ACHN (cell line): ENCODE measurements around the gene ADCY4.
A peak's percentile ranks its signal among the peaks of the same experiment; 100 is the strongest.
"Not testable (repeated sequence)": the region's sequence is repeated elsewhere in the genome, so short reads cannot be mapped to it uniquely, and the experiment has no call there.

ENCODE experiments used
- DNase-seq: peaks from one replicate; pipeline ENCODE4 v3.0.0-alpha.2; 2015
- in situ Hi-C: cut with HindIII; loops from 2 replicates; pipeline ENCODE4 v1.10.0; 2017; ENCODE audit warnings: low sequenced_read_pairs, low pct_ligation_motif_present, low pct_unique_long_range_greater_than_20kb

Gene ADCY4

DNA sequence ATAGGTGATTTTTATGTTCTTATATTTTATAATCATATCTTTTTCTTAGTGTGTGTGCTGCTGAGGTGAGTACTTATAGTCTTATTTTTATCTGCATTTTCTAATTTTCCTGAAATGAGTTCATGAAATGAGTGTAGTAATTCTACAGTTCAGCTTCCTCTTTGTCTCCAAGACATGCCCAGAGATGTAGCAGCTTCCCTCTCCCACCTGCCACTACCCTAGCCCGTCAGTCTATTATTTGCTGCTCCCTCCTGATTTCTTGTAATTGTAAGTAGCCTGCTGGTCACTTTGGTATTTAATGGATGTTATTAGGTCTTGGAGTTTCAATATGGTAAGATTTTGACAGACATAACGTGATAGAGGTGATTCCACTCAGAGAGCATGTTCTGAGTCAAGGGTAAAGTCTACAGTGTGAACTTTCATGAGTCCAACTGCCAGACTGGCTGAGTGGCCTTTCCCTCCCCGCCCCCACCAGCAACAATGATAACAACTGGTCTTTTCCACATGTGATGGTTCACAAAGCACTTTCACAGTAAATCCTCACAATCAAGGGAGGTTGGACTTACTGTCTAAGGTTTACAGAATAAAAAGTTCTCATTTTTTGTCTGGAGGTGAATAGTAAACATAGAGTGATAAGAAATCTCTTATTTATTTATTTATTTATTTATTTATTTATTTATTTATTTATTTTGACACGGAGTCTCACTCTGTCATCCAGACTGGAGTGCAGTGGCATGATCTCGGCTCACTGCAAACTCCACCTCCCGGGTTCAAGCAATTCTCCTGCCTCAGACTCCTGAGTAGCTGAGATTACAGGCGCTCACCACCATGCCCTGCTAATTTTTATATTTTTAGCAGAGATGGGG lies 9.2 kb upstream of the ADCY4 start:
- in situ Hi-C loops = no loop called here
- no peak for DNase-seq

DNA sequence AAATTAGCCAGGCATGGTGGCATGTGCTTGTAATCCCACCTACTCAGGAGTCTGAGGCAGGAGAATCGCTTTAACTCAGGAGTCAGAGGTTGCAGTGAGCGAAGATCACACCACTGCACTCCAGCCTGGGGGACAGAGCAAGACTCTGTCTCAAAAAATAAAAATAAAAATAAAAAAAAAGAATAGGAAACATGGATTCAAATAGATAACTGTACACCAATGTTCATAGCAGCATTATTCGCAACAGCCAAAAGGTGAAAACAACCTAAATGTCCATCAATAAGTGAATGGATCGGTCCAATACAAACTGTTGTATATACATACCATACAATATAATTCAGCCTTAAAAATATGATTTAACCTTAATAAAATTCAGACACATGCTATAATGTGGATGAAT lies 8.0 kb upstream of the ADCY4 start:
- in situ Hi-C loops = no loop called here
- DNase-seq = no peak

DNA sequence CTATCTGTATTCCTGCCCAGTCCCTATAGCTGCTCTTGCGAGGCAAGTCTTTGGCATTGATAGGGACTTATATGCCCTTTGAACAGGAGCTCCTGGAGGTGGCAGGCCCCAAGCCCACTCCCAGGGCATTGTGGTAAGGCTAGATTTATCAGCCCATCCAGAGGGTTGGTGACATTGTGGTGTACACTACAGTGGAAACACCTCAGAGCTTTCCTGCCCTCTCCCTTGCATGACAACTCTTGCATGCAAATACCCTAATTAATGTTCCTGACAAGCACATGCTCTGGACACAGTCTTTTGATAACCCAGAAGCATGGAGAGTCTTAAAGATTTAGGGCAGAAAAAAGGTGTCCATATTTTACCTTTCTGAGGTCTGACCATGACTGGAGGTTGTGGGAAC lies 5.7 kb upstream of the ADCY4 start:
- no peak for DNase-seq
- in situ Hi-C loops = no loop called here

DNA sequence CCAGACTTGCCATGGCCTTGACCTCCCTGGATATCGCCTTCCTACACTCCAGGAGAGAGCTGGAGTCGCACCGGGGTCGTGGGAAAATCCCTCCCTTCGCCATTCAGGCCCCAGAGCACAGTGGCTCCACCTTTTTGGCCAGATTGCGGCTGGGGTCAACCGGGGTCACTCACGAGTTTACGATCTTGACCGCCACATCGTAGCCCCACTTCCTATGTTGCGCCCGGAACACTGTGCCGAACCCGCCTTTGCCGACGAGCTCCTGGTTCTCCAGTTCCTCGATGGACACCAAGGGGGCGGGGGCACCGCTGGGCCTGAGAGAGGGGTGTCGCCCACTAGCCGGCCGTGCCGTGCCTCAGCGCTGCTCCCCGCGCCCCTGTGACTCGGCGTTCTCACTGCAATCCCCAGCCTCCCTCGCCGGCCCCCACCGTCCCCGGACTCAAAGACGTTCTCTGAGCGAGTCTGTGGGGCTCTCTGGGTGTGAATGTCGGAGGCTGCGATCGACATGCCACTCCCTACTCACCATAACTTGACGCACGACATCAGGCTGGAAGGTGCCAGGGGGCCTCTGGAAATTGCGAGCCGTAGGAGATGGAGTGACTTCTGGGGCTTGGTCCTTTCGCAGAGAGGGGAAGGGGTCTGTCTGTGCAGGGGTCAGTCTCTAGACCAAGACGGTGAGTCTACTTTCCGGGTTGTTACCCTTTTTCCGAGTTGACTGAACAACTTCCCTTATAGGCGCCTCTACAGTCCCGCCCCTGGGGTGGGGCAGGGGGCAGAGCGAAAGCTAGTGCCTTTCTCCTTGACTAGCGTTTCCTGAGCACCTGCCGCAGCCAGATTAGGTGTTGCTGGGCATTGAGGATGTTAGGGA lies 4.6 kb upstream of the ADCY4 start, which contains the start of gene RIPK3:
Gene RIPK3, minus strand, starts transcription at position 708 of the 868 bp plus-strand sequence. Its CDS starts 165 bp downstream, at position 543.
- no peak for DNase-seq

DNA sequence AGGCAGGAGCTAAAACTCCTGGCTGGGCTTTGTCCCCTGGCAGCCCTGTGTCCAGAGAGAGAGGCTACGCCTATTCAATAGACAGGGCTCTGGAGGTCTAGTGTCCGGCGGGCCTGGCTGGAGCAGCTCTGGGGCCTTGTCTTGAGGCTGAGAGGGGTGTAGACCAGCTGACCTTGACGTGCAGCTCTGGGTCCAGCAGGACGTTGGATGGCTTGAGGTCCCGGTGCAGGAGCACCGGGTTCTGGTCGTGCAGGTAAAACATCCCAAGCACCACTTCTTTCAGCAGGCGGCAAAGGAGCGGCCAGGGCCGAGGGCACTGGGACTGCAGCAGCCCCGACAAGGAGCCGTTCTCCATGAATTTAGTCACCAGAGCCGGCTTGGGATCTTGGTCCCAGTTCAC lies 4.0 kb upstream of the ADCY4 start:
- in situ Hi-C loops = no loop called here
- DNase-seq = no peak

More for the DNA sequence above, 4.6 kb upstream of the ADCY4 start, which contains the start of gene RIPK3:
- in situ Hi-C loops = no loop called here

DNA sequence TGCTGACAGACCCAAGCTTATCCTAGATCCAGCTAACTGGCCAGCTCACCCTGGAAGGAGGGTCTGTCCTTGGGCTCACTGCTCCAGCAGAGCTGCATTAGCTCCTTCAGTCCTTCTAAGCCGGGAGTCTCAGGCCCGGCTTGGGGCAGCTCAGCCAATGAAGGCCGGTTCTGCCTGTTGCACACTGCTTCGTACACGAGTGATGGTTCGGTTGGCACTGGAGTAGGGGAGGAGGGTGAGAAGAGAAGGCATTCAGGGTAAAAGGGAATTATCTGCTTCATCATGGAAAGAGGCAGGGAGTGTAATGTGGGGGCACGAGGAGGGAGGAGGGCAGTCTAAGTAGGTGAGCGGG lies 2.9 kb upstream of the ADCY4 start:
- DNase-seq = no peak
- in situ Hi-C loops = no loop called here

DNA sequence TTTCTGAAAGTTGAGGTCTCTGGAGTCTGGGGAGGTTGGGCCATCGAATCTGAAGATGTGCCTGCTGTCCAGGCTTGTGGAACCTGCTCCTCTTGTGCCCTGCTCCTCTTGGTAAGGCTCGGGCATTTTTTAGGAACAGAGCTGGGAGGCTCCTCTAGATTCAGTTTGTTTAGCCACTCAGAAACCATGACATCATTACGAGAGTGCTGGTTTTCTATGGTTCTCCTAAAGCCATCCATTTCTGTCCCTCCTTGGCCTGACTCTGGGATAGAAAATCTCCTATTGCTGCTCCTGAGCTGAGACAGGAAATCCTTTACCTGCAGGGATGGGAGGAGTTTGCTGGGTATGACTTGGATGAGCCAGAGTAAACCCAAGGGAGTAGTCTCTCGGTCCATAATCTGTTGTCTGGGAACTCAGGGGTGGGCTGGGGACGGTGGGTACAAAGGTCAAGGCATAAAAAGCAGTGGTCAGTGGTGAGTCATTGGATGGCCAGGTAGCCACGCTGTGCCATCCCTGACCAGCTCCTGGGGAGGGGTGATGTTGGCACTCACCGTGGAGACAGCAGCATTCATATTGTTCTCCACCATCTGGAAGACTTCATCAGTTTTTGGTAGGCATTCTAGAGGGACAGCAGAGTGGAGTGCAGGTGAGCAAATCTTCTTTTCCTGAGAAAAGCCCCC lies 2.4 kb upstream of the ADCY4 start:
- no peak for DNase-seq
- in situ Hi-C loops = no loop called here

DNA sequence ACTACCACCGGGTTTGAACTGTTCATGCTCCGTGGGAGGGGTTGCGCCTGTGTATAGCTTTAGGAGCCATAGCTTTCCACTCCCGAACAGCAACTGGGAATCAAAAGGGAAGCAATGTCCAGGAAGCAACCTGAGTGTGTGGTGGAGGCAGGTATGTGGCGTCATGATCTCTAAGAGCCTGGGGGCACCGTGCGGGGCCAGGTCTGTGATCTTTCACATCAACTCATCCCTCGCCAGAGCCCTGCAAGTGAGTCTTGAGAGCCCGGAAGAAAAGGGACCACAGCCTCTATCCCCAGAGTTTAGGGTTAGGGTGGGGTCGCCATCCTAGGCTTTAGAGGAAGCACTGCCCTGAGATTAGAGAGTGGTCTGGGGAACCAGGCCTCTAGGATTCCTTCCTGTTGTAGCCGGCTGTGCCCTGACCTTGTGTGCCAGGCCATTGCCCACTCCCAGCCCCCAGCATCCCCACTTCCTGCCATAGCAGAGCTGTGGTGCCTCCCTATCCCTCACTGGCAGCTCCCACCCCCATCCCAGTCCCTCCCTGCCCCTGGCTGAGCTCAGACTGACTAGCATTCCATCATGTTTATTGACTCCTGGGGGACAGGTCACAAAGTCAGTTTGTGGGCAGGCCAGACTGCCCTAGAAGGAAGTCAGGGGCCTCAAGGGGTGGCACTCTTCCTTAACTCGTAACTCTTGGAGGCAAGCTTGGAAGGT lies 745 bp upstream of the ADCY4 start:
- in situ Hi-C loops = no loop called here

DNA sequence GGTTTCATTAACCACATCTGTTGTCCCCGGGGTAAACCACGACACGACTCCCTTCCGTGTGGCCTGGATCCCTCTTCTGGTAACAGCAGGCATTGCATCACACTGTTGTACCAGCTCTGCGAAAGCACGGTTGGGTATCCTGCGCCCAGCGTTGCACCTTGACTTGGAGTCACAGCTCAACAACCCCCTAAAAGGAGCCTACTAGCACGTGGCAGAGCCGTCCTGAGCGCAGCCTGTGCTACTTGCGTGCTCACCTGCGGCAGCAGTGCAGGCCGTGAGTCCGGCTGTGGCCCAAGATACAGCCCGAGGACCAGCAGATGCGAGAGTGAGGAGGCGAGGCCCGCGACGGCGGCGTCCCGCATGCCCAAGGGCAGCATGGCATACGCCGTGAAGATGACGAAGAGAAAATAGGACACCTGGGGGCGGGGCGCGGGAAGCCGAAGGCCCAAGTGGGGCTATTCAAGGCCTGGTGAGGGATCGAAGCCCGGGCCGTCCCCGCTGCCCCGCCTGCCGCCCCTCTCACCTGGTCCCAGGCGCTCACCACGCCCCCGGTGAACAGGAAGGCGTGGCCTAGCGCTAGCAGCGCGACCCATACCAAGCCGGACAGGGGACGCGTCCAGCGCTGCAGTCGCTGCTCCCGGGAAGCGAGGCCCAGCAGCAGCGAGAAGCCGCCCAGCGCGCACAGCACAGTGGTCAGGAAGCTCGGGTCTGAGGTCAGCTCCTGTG lies 2.4 kb downstream of the ADCY4 start:
- in situ Hi-C loops = no loop called here

More for the DNA sequence above, 745 bp upstream of the ADCY4 start:
- no peak for DNase-seq

DNA sequence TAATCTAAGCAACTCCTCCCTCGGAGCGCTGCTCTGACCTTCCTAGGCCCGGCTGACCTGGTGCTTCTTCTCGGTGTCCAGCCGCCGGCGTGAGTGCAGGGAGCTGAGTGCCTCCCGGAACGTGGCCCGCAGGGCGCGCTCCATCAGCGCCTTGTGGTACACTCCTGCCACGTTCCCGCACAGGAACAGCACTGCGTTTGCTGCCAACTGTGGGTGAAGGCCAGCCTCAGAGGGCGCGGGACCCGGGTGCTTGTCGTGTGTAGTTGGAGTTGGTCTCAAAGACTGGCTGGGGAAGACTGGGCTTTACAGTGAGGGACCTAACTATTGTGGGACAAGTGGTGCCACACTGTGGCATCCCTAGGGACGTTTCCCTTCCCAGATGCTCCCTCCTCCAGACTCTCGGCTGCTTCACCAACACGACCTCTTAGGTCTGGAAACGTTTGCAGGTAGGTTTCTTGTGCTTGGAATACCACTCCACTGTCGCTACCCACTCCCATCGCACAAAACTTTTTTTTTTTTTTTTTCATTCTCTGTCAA lies 3.1 kb downstream of the ADCY4 start:
- no peak for DNase-seq
- in situ Hi-C loops = no loop called here

More for the DNA sequence above, 2.4 kb downstream of the ADCY4 start:
- DNase-seq = peak; percentile 32

DNA sequence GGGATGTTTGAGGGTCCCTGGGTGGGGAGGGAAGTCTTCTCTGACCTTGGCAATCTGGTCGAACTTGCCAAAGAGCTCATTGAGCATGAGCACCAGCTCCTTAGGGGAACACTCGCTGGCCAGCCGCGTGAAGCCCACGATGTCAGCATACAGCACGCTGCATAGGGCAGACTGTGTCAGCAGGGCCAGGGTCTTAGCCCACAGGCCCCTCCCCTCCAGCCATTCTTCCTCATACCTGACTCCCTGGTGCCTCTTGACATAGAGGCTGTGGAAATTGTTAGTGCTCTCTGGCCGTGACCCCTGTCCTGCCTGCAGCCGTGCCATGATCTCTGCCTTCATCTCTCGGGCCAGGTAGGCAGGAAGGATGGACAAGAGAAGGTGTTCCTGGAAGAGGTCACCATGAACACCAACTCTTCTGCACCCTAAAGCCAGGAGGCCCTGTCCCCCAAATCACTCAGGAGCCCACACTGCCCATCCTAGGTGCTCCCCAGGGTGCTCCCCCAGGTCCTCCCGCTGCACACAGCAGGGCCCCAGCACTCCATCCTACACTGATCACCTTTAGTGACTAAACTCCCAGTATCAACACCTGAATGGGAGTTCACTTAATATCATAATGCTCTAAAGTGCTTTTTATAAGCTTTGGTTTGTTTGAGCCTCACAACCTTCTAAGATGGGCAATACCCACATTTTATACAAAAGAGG lies 3.7 kb downstream of the ADCY4 start:
- no peak for DNase-seq
- in situ Hi-C loops = no loop called here

DNA sequence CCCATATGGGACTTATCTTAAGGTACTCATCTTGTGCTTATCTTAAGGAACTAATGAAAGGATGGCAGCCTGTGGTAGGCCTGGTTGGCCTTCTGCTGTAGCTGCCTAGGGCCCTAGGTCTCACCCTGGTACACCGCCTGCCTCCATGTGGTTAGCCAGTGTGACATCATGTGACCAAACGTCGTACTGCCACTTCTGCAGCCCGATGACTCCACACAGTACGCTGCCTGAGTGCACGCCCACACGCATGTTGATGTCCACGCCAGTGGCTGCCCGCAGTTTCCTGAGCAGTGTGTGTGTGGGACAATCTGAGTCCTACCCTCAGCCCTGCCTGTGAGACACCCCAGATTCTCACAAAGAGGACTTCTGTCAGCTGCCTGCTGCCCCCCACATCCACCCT lies 5.1 kb downstream of the ADCY4 start:
- in situ Hi-C loops = no loop called here
- DNase-seq = no peak

DNA sequence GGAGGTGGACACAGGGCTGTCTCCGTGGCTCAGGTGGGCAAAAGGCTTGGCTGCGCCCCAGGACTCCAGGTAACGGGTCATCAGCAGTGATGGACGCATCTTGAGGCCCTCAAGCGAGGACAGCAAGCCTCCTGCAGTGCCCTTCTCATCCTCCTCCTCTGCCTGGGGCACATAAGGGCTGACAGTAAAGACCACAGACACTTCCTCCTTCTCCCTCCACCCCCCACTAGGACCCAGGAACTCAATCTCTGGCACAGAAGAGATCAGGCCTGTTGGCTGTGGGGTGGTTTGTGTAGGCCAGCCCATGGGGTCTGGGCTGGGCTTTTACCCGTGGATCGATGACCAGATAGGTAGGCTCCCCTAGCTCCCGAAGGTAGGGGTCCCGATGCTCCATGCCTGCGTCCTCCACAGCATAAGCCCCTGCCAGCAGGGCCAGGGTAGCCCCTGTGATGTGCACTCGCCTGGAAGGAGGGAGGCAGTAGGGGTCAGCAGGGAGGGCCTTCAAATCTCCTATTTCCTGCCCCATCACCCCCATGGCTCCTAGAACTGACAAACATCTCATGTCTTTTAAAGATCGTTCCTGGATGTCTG lies 5.7 kb downstream of the ADCY4 start:
- in situ Hi-C loops = no loop called here
- DNase-seq = no peak

DNA sequence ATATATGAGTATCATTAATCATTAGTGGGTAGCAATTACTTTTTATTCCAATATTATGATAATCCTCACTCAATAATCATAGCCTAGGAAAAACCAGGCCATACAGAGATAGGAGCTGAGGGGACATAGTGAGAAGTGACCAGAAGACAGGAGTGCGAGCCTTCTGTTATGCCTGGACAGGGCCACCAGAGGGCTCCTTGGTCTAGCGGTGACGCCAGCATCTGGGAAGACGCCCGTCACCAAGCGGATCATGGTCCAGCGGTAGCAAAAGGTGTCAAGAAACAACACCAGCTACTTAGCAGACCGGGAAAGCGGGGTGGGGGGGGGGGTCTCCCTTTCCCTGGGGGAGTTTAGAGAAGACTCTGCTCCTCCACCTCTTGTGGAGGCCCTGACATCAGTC lies 7.0 kb downstream of the ADCY4 start:
- DNase-seq = not testable (repeated sequence)

DNA sequence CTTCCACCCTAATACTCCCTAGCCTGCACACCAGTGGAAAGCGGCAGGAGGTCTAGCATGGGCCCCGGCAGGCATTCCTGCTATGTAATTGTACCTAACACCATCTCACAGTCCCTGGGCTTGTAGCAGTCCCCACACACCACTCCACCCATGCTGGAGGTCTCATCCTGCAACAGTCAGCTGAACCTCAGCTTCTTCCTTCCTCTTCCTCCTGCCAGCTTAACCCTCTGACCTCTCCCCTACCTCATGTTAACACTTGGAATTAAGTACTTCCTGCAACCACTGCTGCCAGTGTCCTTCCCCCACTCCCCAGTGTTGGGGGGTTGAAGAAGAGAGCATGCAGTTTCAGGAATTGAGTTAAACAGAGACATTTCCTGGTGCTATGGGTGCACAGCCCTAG lies 7.6 kb downstream of the ADCY4 start:
- no peak for DNase-seq
- in situ Hi-C loops = no loop called here

More for the DNA sequence above, 7.0 kb downstream of the ADCY4 start:
- in situ Hi-C loops = not testable (repeated sequence)

DNA sequence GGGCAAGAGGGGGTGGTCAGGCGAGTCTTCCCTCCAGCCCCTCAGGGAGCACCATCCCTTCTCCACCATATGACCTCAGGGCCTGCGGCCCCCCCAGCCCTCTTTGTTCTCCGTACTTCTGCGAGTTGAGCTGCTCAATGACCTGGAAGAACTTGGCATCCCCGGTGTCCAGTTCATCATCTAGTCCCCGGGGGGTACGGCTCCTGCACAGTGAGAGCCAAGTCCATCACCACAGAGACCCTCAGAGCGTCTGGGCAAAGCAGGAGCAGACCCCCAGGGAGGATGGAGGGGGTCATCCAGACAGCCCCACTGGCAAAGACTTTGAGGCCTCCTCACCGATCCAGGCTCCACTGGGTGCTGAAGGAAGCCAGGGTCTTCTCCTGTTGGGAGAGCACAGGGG lies 8.9 kb downstream of the ADCY4 start:
- in situ Hi-C loops = no loop called here
- no peak for DNase-seq
